K562 (cell line): Measurements from ENCODE around the gene NCR1. TPM values are rescaled to one million over a fixed set of nuclear protein-coding genes. Genes with fewer than 3 reads are reported as not detected.

Experiments used
- ADNP ChIP-seq: fragments of 200-800 bp; sonication (Bioruptor generic); IDR thresholded peaks from 2 replicates; pipeline ENCODE4 v1.6.1; 2016; ENCODE audit warnings: missing genetic modification characterization, missing compliant biosample characterization
- CBFA2T2 ChIP-seq: fragments of 450-650 bp; conservative IDR thresholded peaks from 2 replicates; pipeline ENCODE4 v1.6.1; 2017; ENCODE audit warnings: mild to moderate bottlenecking
- CHD4 ChIP-seq: fragments of 200-600 bp; sonication (generic); IDR thresholded peaks from 3 replicates; pipeline ENCODE4 v1.6.1; 2012; ENCODE audit warnings: low read depth, mild to moderate bottlenecking, mixed read lengths, low read length, inconsistent platforms; ENCODE audit not compliant: insufficient read depth, insufficient replicate concordance, poor library complexity, severe bottlenecking
- CREM ChIP-seq: IDR thresholded peaks from 2 replicates; pipeline ENCODE4 v1.6.1; 2014; ENCODE audit warnings: antibody characterized with exemption, low read depth
- DIDO1 ChIP-seq: fragments of 450-650 bp; IDR thresholded peaks from 2 replicates; pipeline ENCODE4 v1.6.1; 2016; ENCODE audit warnings: low read depth, missing biosample characterization, missing genetic modification characterization
- FUS ChIP-seq: fragments of 200-400 bp; formaldehyde crosslinking; optimal IDR thresholded peaks from 2 replicates; pipeline ENCODE3; 2017; ENCODE audit warnings: low read depth, low read length
- GABPB2 ChIP-seq: fragments of 250-450 bp; sonication (Bioruptor Pico); conservative IDR thresholded peaks from 2 replicates; pipeline ENCODE4 v1.5.1; 2021; ENCODE audit warnings: mild to moderate bottlenecking
- GATAD2B ChIP-seq: fragments of 450-650 bp; IDR thresholded peaks from 2 replicates; pipeline ENCODE4 v1.6.1; 2017; ENCODE audit warnings: mild to moderate bottlenecking, borderline replicate concordance
- HDAC3 ChIP-seq: fragments of 450-650 bp; IDR thresholded peaks from 2 replicates; pipeline ENCODE4 v1.6.1; 2018; ENCODE audit warnings: borderline replicate concordance, mild to moderate bottlenecking, moderate library complexity; ENCODE audit not compliant: partially characterized antibody
- HMG20A ChIP-seq: fragments of 450-650 bp; formaldehyde crosslinking; conservative IDR thresholded peaks from 2 replicates; pipeline ENCODE4 v1.4.0; 2020; ENCODE audit warnings: mild to moderate bottlenecking, mixed read lengths
- MTA2 ChIP-seq: fragments of 450-650 bp; IDR thresholded peaks from 2 replicates; pipeline ENCODE4 v1.6.1; 2016; ENCODE audit warnings: low read depth
- MXI1 ChIP-seq: IDR thresholded peaks from 2 replicates; pipeline ENCODE4 v1.6.1; 2011; ENCODE audit warnings: low read depth, mild to moderate bottlenecking, improper control_type of control experiment, low read length
- NELFE ChIP-seq: IDR thresholded peaks from 2 replicates; pipeline ENCODE4 v1.6.1; 2011; ENCODE audit warnings: mild to moderate bottlenecking; ENCODE audit not compliant: insufficient read depth, insufficient read length
- NR3C1 ChIP-seq: sonication (generic); formaldehyde crosslinking; IDR thresholded peaks from 2 replicates; pipeline ENCODE4 v1.8.1; 2022; ENCODE audit warnings: missing genetic modification reagents
- OTX1 ChIP-seq: fragments of 450-650 bp; formaldehyde crosslinking; IDR thresholded peaks from 2 replicates; pipeline ENCODE4 v1.4.0; 2022; ENCODE audit warnings: mild to moderate bottlenecking
- POLR3G ChIP-seq: IDR thresholded peaks from 2 replicates; pipeline ENCODE4 v1.6.1; 2011; ENCODE audit not compliant: insufficient read length, insufficient replicate concordance; ENCODE audit errors: extremely low read depth
- RAD21 ChIP-seq, 2 experiments: fragments of 250-450 bp in 1 of 2; fragments of 450-650 bp in 1 of 2; sonication (Bioruptor Pico) in 1 of 2; formaldehyde crosslinking in 1 of 2; IDR thresholded peaks in 1 of 2; conservative IDR thresholded peaks in 1 of 2; 2 replicates each; pipeline versions ENCODE4 v1.4.0 to v1.8.0; 2020 to 2022; ENCODE audit warnings: mild to moderate bottlenecking in 2 of 2, moderate library complexity in 1 of 2
- RNF2 ChIP-seq: sonication (generic); IDR thresholded peaks from 2 replicates; pipeline ENCODE4 v1.6.1; 2016
- SFPQ ChIP-seq: fragments of 200-400 bp; formaldehyde crosslinking; IDR thresholded peaks from 2 replicates; pipeline ENCODE4 v1.6.1; 2017; ENCODE audit warnings: mild to moderate bottlenecking, low read depth, low read length, moderate library complexity
- SMARCE1 ChIP-seq: fragments of 450-650 bp; IDR thresholded peaks from 2 replicates; pipeline ENCODE4 v1.7.1; 2016; ENCODE audit warnings: mild to moderate bottlenecking
- TAL1 ChIP-seq: fragments of 450-650 bp; IDR thresholded peaks from 2 replicates; pipeline ENCODE4 v1.6.1; 2016; ENCODE audit warnings: mild to moderate bottlenecking
- TEAD4 ChIP-seq, 2 experiments: sonication (generic) in 1 of 2; formaldehyde crosslinking in 1 of 2; IDR thresholded peaks; 2 replicates each; pipeline versions ENCODE4 v1.6.1 to v1.8.0; 2012 to 2022; ENCODE audit warnings: borderline replicate concordance in 1 of 2, inconsistent platforms in 1 of 2, low read length in 1 of 2, mild to moderate bottlenecking in 1 of 2, missing genetic modification reagents in 1 of 2
- TRIM24 ChIP-seq, 2 experiments: fragments of 450-650 bp; IDR thresholded peaks; 2 replicates each; pipeline ENCODE4 v1.6.1; 2016
- TRIM28 ChIP-seq: fragments of 450-650 bp; IDR thresholded peaks from 2 replicates; pipeline ENCODE4 v1.6.1; 2017
- ZBTB34 ChIP-seq: fragments of 250-450 bp; sonication (Bioruptor Pico); IDR thresholded peaks from 2 replicates; pipeline ENCODE4 v1.8.0; 2021; ENCODE audit warnings: mild to moderate bottlenecking, moderate library complexity
- ZNF175 ChIP-seq: fragments of 200-800 bp; sonication (Bioruptor generic); IDR thresholded peaks from 2 replicates; pipeline ENCODE4 v1.6.1; 2016; ENCODE audit warnings: low read depth, mild to moderate bottlenecking, missing genetic modification characterization, missing compliant biosample characterization
- ZNF398 ChIP-seq: fragments of 250-450 bp; sonication (Bioruptor Pico); IDR thresholded peaks from 2 replicates; pipeline ENCODE4 v1.8.0; 2021; ENCODE audit warnings: moderate library complexity, mild to moderate bottlenecking, inconsistent platforms
- polyA plus RNA-seq, 8 experiments: library from polyadenylated mRNA; depleted of rRNA in 4 of 8; stranded (reverse) in 5 of 8; unstranded in 3 of 8; fragments of >200 nt; fragmentation: Nextera tagmentation in 2 of 8; fragmentation: Illumina TruSeq in 1 of 8; extraction: Ambion mirVana in 2 of 8; extraction: Trizol in 1 of 8; gene quantifications; 2 replicates each; pipeline versions ENCODE4 v1.2.1 to v1.2.3, GENCODE V29; 2011 to 2014; ENCODE audit warnings: inconsistent platforms in 1 of 8, missing spikeins in 1 of 8
- total RNA-seq, 7 experiments: library from RNA; depleted of rRNA in 6 of 7; stranded (reverse); fragments of >200 nt in 6 of 7; fragmentation: Illumina TruSeq in 2 of 7; extraction: Trizol in 2 of 7; gene quantifications; 2 replicates each; pipeline versions ENCODE4 v1.2.1 to v1.2.3, GENCODE V29; 2011 to 2021; ENCODE audit warnings: low replicate concordance in 1 of 7

NCR1 gene
- total and polyA plus RNA-seq, 9 of the 15 experiments (the other 6 are each of a cell fraction or from before 2014, with no cell fraction given), result 0.25 to 3.1 (median 1.2) TPM

- TF ChIP-seq SFPQ (no peak), ADNP (tag) (no peak), RAD21 (CRISPR knock-in tag; conservative IDR thresholded peaks at IDR 0.05 in 1 of 2, IDR thresholded peaks at IDR 0.05 in 1 of 2) (no peak), NELFE (no peak), FUS (no peak), TRIM28 (no peak), TAL1 (peak; percentile 58), ZBTB34 (CRISPR knock-in tag) (no peak), GATAD2B (no peak), OTX1 (CRISPR knock-in tag) (no peak), DIDO1 (tag) (no peak), ZNF398 (no peak), TEAD4 (IDR thresholded peaks at IDR 0.05; ENCODE audit: low read length) (peak; percentile 81), TEAD4 (CRISPR knock-in tag; IDR thresholded peaks at IDR 0.05; ENCODE audit: borderline replicate concordance) (no peak), POLR3G (no peak), NR3C1 (CRISPR knock-in tag) (no peak), CREM (peak; percentile 17; the same call in 1 of the 2 replicates), HMG20A (CRISPR knock-in tag) (no peak), MXI1 (no peak), HDAC3 (peak; percentile 27), ZNF175 (CRISPR knock-in tag) (no peak; the same call in 1 of the 2 replicates), GABPB2 (CRISPR knock-in tag) (no peak), MTA2 (peak; percentile 53; the same call in 1 of the 2 replicates), CBFA2T2 (peak; percentile 58), CHD4 (no peak), TRIM24 (IDR thresholded peaks at IDR 0.05) (no peak), RNF2 (peak; percentile 59; the same call in 1 of the 2 replicates), SMARCE1 (peak; percentile 24)
Measured at GRCh38 chr19:54905421-54905802, 536 bp upstream of the NCR1 start (continued).
